Cardiac fibroblast (primary cell): ENCODE measurements around the gene SPAG16.

Source experiments
- DNase-seq, 2 donors: peaks; one replicate each; pipeline versions ENCODE4 v3.0.0 to v3.0.0-alpha.2; 2010; ENCODE audit warnings: low read depth in 2 of 2
- H3K4me3 ChIP-seq, 2 donors: replicated peaks in 1 of 2; 1 replicate in 1 of 2; 2 replicates in 1 of 2; pipeline ENCODE4 v1.5.1; 2011; ENCODE audit warnings: low read depth in 2 of 2, low read length in 2 of 2, mild to moderate bottlenecking in 2 of 2, moderate library complexity in 1 of 2
- CTCF ChIP-seq: IDR thresholded peaks from one replicate; pipeline ENCODE4 v1.5.1; 2011; ENCODE audit warnings: low read depth, mild to moderate bottlenecking, low read length, inconsistent platforms

The SPAG16 gene

GRCh38 chr2:214127170-214127569 is 842.9 kb downstream of the SPAG16 start:
- no peak overlapping the region for H3K4me3 ChIP-seq
- DNase-seq: no peak
- no peak for TF ChIP-seq CTCF

- peak; percentile 53 to 66 for DNase-seq
- no peak for TF ChIP-seq CTCF
- H3K4me3 ChIP-seq: no peak overlapping the region
These were observed 843.3 kb downstream of the SPAG16 start for GRCh38 chr2:214127571-214127970.

- no peak for TF ChIP-seq CTCF
- no peak for DNase-seq
- no peak overlapping the region for H3K4me3 ChIP-seq
These were observed 843.8 kb downstream of the SPAG16 start for GRCh38 chr2:214128040-214128439.

GRCh38 chr2:214130114-214130513 is 845.9 kb downstream of the SPAG16 start:
- no peak for TF ChIP-seq CTCF
- DNase-seq: no peak
- no peak overlapping the region for H3K4me3 ChIP-seq

GRCh38 chr2:214135966-214136365 is 851.7 kb downstream of the SPAG16 start:
- no peak for DNase-seq
- no peak for TF ChIP-seq CTCF
- H3K4me3 ChIP-seq: no peak overlapping the region

- H3K4me3 ChIP-seq: no peak overlapping the region
- TF ChIP-seq CTCF: no peak
- DNase-seq: no peak
These were observed 854.5 kb downstream of the SPAG16 start for GRCh38 chr2:214138779-214139178.

GRCh38 chr2:214139630-214140284 is 855.5 kb downstream of the SPAG16 start:
- no peak overlapping the region for H3K4me3 ChIP-seq
- no peak for DNase-seq
- TF ChIP-seq CTCF: no peak
